A549 (cell line): ENCODE measurements around the gene NEDD4L. TPM values are rescaled to one million over a fixed set of nuclear protein-coding genes. Genes with fewer than 3 reads are reported as not detected.
"Not testable (repeated sequence)": the region's sequence is repeated elsewhere in the genome, so short reads cannot be mapped to it uniquely, and the experiment has no call there.

ENCODE experiments used
- ATAC-seq, 2 experiments: fragments of 200-7000 bp in 1 of 2; fragments of >200 bp in 1 of 2; cut with Nextera tagmentation in 1 of 2; cut with Tn5 transposase in 1 of 2; 3 replicates each; pipeline versions ENCODE4 v1.8.0 to v1.9.1; 2018 to 2020; ENCODE audit warnings: mild to moderate bottlenecking in 1 of 2, moderate library complexity in 1 of 2
- CTCF ChIA-PET: fragments of 300-600 bp; sonication (Branson Sonifier 250); formaldehyde crosslinking; extraction: SDS; loops from one replicate; lab custom pipeline; 2021; ENCODE audit warnings: antibody characterized with exemption, inconsistent platforms; lab: Yijun Ruan, JAX
- POLR2A ChIA-PET: fragments of 350-600 bp; formaldehyde crosslinking; extraction: SDS; loops from one replicate; lab custom pipeline; 2021; ENCODE audit warnings: antibody characterized with exemption, inconsistent platforms; lab: Yijun Ruan, JAX
- DNase-seq, 2 experiments: peaks; one replicate each; pipeline versions ENCODE4 v3.0.0 to v3.0.0-alpha.2; 2011 to 2016; ENCODE audit warnings: low read depth in 1 of 2, low spot score in 1 of 2
- FAIRE-seq: peaks from 2 replicates; lab custom pipeline; 2011; peaks lifted over from hg19 to GRCh38; lab: Jason Lieb, UNC
- H3K27ac ChIP-seq, 2 experiments: fragments of >200 bp; sonication (Bioruptor Twin); formaldehyde crosslinking; 3 replicates each; pipeline ENCODE4 v1.5.1; 2016 to 2017
- H3K4me1 ChIP-seq: fragments of >200 bp; sonication (Bioruptor Twin); formaldehyde crosslinking; 3 replicates; pipeline ENCODE4 v1.6.1; 2016
- H3K4me2 ChIP-seq: fragments of >200 bp; sonication (Bioruptor Twin); formaldehyde crosslinking; 3 replicates; pipeline ENCODE4 v1.6.1; 2016
- H3K4me3 ChIP-seq: fragments of >200 bp; sonication (Bioruptor Twin); formaldehyde crosslinking; 3 replicates; pipeline ENCODE4 v1.5.1; 2016
- H3K9me3 ChIP-seq: fragments of >200 bp; sonication (Bioruptor Twin); formaldehyde crosslinking; 3 replicates; pipeline ENCODE4 v1.6.1; 2016
- BHLHE40 ChIP-seq: IDR thresholded peaks from 2 replicates; pipeline ENCODE4 v1.6.1; 2012; ENCODE audit warnings: low read depth, low read length, inconsistent platforms
- CHD2 ChIP-seq: fragments of 150-350 bp; IDR thresholded peaks from 2 replicates; pipeline ENCODE4 v1.6.1; 2014; ENCODE audit warnings: low read length; ENCODE audit not compliant: partially characterized antibody
- CHD4 ChIP-seq: fragments of 200-600 bp; sonication (generic); IDR thresholded peaks from 2 replicates; pipeline ENCODE4 v1.6.1; 2016; ENCODE audit warnings: antibody characterized with exemption, mild to moderate bottlenecking, borderline replicate concordance
- EHMT2 ChIP-seq: fragments of 200-600 bp; sonication (generic); IDR thresholded peaks from 2 replicates; pipeline ENCODE4 v1.6.1; 2016; ENCODE audit warnings: antibody characterized with exemption, low read depth, mild to moderate bottlenecking, moderate library complexity
- EP300 ChIP-seq, 2 experiments: fragments of >200 bp; sonication (Bioruptor Twin); formaldehyde crosslinking; IDR thresholded peaks; 2 replicates in 1 of 2; 3 replicates in 1 of 2; pipeline ENCODE4 v1.6.1; 2016 to 2017
- GATA3 ChIP-seq: IDR thresholded peaks from 2 replicates; pipeline ENCODE4 v1.6.1; 2012; ENCODE audit warnings: borderline replicate concordance
- HEYL ChIP-seq: fragments of 250-450 bp; sonication (Bioruptor Pico); IDR thresholded peaks from 2 replicates; pipeline ENCODE4 v1.8.0; 2021; ENCODE audit warnings: mild to moderate bottlenecking, moderate library complexity
- HOXB5 ChIP-seq: fragments of 250-450 bp; sonication (Bioruptor Pico); IDR thresholded peaks from 2 replicates; pipeline ENCODE4 v1.5.0; 2020; ENCODE audit warnings: mild to moderate bottlenecking, moderate library complexity
- KDM5A ChIP-seq: fragments of 200-600 bp; sonication (generic); IDR thresholded peaks from 2 replicates; pipeline ENCODE4 v1.6.1; 2016; ENCODE audit warnings: antibody characterized with exemption, mild to moderate bottlenecking
- NFE2L2 ChIP-seq: fragments of 150-350 bp; conservative IDR thresholded peaks from 2 replicates; pipeline ENCODE4 v1.6.1; 2014; ENCODE audit warnings: low read length
- NPAS2 ChIP-seq: fragments of 250-450 bp; sonication (Bioruptor Pico); IDR thresholded peaks from 2 replicates; pipeline ENCODE4 v1.8.0; 2022; ENCODE audit warnings: mild to moderate bottlenecking, moderate library complexity, borderline replicate concordance
- PHF8 ChIP-seq: fragments of 200-600 bp; sonication (generic); IDR thresholded peaks from 2 replicates; pipeline ENCODE4 v1.6.1; 2016; ENCODE audit warnings: low read depth, mild to moderate bottlenecking, antibody characterized with exemption, moderate library complexity, borderline replicate concordance
- POLR2AphosphoS2 ChIP-seq: conservative IDR thresholded peaks from 2 replicates; pipeline ENCODE4 v1.6.1; 2012; ENCODE audit warnings: low read length, improper control_type of control experiment, inconsistent platforms
- RARB ChIP-seq: fragments of 250-450 bp; sonication (Bioruptor Pico); IDR thresholded peaks from 2 replicates; pipeline ENCODE4 v1.8.0; 2021; ENCODE audit warnings: mild to moderate bottlenecking, moderate library complexity
- RNF2 ChIP-seq: fragments of 200-600 bp; sonication (generic); IDR thresholded peaks from 2 replicates; pipeline ENCODE4 v1.6.1; 2016; ENCODE audit warnings: low read depth, mild to moderate bottlenecking, antibody characterized with exemption, moderate library complexity, borderline replicate concordance
- TP53 ChIP-seq: fragments of 250-450 bp; sonication (Bioruptor Pico); IDR thresholded peaks from 2 replicates; pipeline ENCODE4 v1.5.0; 2021; ENCODE audit warnings: mild to moderate bottlenecking, moderate library complexity
- ZFP36 ChIP-seq: fragments of 450-650 bp; IDR thresholded peaks from 2 replicates; pipeline ENCODE4 v1.6.1; 2014; ENCODE audit warnings: borderline replicate concordance; ENCODE audit not compliant: partially characterized antibody
- WGBS: methylation state at CpG from one replicate; pipeline ENCODE4 v1.1.6; 2017; ENCODE audit errors: missing lambda C conversion rate; 5-methylcytosine and 5-hydroxymethylcytosine counted together
- polyA plus RNA-seq, 4 experiments: library from polyadenylated mRNA; depleted of rRNA in 3 of 4; stranded (reverse); fragments of >200 nt; fragmentation: RNase III in 1 of 4; extraction: RNeasy Plus Mini Kit Qiagen cat#74134 plus additional on column Dnase treatment in 1 of 4; gene quantifications; 2 replicates in 3 of 4; 3 replicates in 1 of 4; pipeline ENCODE4 v1.2.3, GENCODE V29; 2011 to 2017
- TF ChIP-seq, protein P1 (sequence below): fragments of >200 bp; sonication (Bioruptor Twin); formaldehyde crosslinking; IDR thresholded peaks from 3 replicates; pipeline ENCODE4 v1.5.1; 2016
- TF ChIP-seq, protein P2 (sequence below): fragments of 150-350 bp; IDR thresholded peaks from 2 replicates; pipeline ENCODE4 v1.6.1; 2014; ENCODE audit warnings: low read depth, mild to moderate bottlenecking, low read length
- TF ChIP-seq, protein P3 (sequence below): IDR thresholded peaks from 2 replicates; pipeline ENCODE4 v1.6.1; 2012
- TF ChIP-seq, protein P4 (sequence below): fragments of >200 bp; sonication (Bioruptor Twin); formaldehyde crosslinking; IDR thresholded peaks from 3 replicates; pipeline ENCODE4 v1.6.1; 2016
- TF ChIP-seq, protein P5 (sequence below): fragments of 450-650 bp; IDR thresholded peaks from 2 replicates; pipeline ENCODE4 v1.6.1; 2014; ENCODE audit warnings: antibody characterized with exemption

The NEDD4L gene
- polyA plus RNA-seq, 2 of the 4 experiments (the other 2 are of a cell fraction) = 18.0 to 36.5 TPM

DNA sequence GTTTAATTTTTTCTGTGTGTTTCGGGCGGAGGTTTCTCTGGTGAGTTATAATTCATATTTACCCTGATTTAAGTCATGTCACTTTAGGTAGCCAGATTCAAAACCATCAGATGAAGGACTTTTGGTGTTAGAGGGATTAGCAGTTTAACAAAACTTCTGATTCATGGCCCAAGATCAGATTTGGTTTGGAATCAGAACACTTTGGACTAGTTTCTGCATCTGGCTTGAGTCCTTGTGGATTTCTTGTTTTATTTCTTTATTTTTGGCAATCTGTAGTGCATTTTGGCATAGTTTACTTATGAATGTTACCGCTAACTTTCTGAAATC, 3.5 kb downstream of the NEDD4L start:
- FAIRE-seq = no peak
- 95% methylated on average over 3 of the region's 3 CpGs for WGBS
- POLR2A ChIA-PET = no interaction called here

DNA sequence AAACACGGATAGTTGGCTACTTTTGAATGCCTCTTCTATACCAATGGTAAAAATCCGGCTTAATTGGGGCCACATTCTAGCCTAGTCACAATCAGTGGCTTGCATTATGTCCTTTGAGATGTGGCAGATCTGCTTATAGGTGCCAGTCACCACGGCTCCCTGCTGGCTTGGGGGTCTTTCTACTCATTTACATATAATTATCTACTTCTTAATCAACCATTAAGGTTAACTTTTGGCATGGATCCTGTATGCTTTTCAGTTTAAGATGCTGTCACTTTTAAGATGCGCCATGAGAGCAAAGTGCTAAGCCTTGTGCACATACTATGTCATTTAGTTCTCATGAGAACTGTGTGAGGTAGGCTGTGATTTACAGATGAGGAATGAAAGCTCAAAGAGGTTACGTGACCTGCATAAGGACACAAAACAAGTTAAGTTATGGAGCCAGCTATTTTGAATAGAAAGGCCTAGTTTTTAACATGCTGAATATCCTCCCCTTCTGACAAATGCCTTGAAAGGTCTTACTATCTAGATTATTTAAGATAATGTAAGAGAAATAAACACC, 4.1 kb downstream of the NEDD4L start:
- no peak overlapping the region for H3K27ac ChIP-seq
- peaks cover 24% of the 10 kb centered on the region for H3K4me1 ChIP-seq
- POLR2A ChIA-PET = no interaction called here
- H3K9me3 ChIP-seq = no peaks in the 10 kb centered on the region
- WGBS = 88% methylated on average over 5 of the region's 5 CpGs
- FAIRE-seq (no peak), ATAC-seq (no peak), DNase-seq (no peak)
- CTCF ChIA-PET = interaction anchor here (0.9 to 1.6 kb wide), 2 partner anchors 88 to 89 kb away, joined by 4 read pairs; no protein-coding TSS in a partner anchor
- H3K4me3 ChIP-seq = no peak overlapping the region
- TF ChIP-seq GATA3 = no peak
- no peak for TF ChIP-seq NFE2L2
- TF ChIP-seq, protein P1, sequence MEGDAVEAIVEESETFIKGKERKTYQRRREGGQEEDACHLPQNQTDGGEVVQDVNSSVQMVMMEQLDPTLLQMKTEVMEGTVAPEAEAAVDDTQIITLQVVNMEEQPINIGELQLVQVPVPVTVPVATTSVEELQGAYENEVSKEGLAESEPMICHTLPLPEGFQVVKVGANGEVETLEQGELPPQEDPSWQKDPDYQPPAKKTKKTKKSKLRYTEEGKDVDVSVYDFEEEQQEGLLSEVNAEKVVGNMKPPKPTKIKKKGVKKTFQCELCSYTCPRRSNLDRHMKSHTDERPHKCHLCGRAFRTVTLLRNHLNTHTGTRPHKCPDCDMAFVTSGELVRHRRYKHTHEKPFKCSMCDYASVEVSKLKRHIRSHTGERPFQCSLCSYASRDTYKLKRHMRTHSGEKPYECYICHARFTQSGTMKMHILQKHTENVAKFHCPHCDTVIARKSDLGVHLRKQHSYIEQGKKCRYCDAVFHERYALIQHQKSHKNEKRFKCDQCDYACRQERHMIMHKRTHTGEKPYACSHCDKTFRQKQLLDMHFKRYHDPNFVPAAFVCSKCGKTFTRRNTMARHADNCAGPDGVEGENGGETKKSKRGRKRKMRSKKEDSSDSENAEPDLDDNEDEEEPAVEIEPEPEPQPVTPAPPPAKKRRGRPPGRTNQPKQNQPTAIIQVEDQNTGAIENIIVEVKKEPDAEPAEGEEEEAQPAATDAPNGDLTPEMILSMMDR = no peak
- TF ChIP-seq RNF2 = no peak
- no peak for TF ChIP-seq POLR2AphosphoS2
- H3K4me2 ChIP-seq = no peak overlapping the region

More for the DNA sequence above, 3.5 kb downstream of the NEDD4L start:
- DNase-seq = no peak
- Histone ChIP-seq H3K27ac (no peak overlapping the region), H3K4me3 (no peak overlapping the region), H3K4me1 (peaks cover 27% of the 10 kb centered on the region), H3K9me3 (no peaks in the 10 kb centered on the region), H3K4me2 (peak overlapping the region; percentile 92; the same call in 2 of the 3 replicates)
- CTCF ChIA-PET = interaction anchor here (1.6 kb wide), 2 partner anchors 88 to 130 kb away, joined by 4 read pairs; no protein-coding TSS in a partner anchor
- TF ChIP-seq CHD4 (no peak), POLR2AphosphoS2 (no peak), EHMT2 (no peak), ZFP36 (no peak), HEYL (CRISPR knock-in tag) (no peak), CHD2 (no peak)
- TF ChIP-seq, protein P2, sequence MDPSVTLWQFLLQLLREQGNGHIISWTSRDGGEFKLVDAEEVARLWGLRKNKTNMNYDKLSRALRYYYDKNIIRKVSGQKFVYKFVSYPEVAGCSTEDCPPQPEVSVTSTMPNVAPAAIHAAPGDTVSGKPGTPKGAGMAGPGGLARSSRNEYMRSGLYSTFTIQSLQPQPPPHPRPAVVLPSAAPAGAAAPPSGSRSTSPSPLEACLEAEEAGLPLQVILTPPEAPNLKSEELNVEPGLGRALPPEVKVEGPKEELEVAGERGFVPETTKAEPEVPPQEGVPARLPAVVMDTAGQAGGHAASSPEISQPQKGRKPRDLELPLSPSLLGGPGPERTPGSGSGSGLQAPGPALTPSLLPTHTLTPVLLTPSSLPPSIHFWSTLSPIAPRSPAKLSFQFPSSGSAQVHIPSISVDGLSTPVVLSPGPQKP = no peak
- no peak for ATAC-seq

DNA sequence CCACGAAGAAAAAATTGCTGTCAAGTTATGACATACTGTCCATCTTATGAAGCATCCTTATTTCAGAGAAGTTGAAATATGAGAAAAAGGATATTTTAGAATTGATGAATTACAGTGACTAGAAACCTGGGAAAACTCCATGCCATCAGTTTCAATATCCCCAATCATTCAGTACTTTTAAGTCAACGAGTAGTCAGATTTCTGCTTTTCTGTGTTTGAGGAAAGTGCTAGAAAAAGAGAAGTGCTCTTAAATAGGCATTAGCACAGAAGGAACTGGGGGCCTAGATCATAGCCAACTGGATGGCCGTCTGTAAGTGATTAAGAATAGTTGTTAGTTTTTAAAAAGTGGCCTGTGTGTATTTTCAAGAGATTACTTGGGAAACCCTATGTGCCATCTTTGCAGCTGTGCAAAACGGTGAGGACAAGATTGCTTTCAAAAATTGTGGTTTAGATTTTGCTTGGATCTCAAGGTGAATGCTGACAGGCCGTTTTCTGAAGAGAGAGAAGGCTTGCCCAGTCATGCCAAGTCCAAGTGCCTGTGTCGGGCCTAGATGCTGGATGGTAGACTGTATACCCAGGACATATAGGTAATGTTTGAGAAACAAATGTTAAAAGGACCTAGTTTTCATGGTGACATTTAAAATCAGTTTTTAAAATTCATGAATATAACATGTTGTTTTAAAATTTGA, 5.1 kb downstream of the NEDD4L start:
- Histone ChIP-seq H3K4me2 (no peak overlapping the region), H3K9me3 (no peaks in the 10 kb centered on the region), H3K27ac (no peak overlapping the region), H3K4me3 (no peak overlapping the region), H3K4me1 (peaks cover 31% of the 10 kb centered on the region)
- ATAC-seq (no peak), DNase-seq (no peak), FAIRE-seq (no peak)
- 89% methylated on average over 6 of the region's 6 CpGs for WGBS
- TF ChIP-seq NPAS2 (CRISPR knock-in tag) (no peak), KDM5A (no peak), ZFP36 (no peak), HOXB5 (CRISPR knock-in tag) (no peak), EP300 (IDR thresholded peaks at IDR 0.05) (no peak), TP53 (CRISPR knock-in tag) (no peak), RNF2 (no peak), CHD2 (no peak), BHLHE40 (no peak), RARB (CRISPR knock-in tag) (no peak), PHF8 (no peak)
- TF ChIP-seq, protein P3, sequence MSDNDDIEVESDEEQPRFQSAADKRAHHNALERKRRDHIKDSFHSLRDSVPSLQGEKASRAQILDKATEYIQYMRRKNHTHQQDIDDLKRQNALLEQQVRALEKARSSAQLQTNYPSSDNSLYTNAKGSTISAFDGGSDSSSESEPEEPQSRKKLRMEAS = no peak
- TF ChIP-seq, protein P4, sequence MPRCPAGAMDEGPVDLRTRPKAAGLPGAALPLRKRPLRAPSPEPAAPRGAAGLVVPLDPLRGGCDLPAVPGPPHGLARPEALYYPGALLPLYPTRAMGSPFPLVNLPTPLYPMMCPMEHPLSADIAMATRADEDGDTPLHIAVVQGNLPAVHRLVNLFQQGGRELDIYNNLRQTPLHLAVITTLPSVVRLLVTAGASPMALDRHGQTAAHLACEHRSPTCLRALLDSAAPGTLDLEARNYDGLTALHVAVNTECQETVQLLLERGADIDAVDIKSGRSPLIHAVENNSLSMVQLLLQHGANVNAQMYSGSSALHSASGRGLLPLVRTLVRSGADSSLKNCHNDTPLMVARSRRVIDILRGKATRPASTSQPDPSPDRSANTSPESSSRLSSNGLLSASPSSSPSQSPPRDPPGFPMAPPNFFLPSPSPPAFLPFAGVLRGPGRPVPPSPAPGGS = no peak
- TF ChIP-seq, protein P5, sequence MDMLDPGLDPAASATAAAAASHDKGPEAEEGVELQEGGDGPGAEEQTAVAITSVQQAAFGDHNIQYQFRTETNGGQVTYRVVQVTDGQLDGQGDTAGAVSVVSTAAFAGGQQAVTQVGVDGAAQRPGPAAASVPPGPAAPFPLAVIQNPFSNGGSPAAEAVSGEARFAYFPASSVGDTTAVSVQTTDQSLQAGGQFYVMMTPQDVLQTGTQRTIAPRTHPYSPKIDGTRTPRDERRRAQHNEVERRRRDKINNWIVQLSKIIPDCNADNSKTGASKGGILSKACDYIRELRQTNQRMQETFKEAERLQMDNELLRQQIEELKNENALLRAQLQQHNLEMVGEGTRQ = no peak
- ChIA-PET CTCF (no interaction called here), POLR2A (no interaction called here)

DNA sequence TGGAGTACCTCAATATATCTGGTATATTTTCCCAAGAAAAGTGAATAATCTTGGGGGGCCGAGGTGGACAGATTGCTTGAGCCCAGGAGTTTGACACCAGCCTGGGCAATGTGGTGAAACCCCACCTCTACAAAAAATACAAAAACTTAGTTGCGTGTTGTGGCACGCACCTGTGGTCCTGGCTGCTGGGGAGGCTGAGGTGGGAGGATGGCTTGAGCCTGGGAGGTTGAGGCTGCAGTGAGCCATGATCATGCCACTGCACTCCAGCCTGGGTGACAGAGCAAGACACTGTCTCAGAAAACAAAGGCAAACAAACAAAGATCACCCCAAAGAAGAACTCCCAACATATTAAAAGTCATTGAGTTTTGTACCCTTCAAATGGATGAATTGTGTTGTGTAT, 6.9 kb downstream of the NEDD4L start:
- POLR2A ChIA-PET, H3K4me2 ChIP-seq, FAIRE-seq, H3K4me3 ChIP-seq, H3K27ac ChIP-seq, H3K9me3 ChIP-seq, DNase-seq, ATAC-seq: not testable (repeated sequence)
- CTCF ChIA-PET = interaction anchor here (1.0 to 2.6 kb wide), 9 partner anchors 16 to 311 kb away, joined by 3 to 11 read pairs (median 4); no protein-coding TSS in a partner anchor
- H3K4me1 ChIP-seq = peaks cover 47% of the 10 kb centered on the region
- WGBS = 100% methylated on average over 1 of the region's 3 CpGs
